Renal pelvis (tissue), 4 donors: Measurements from ENCODE around the gene NXPE3. TPM values are rescaled to one million over a fixed set of nuclear protein-coding genes. Genes with fewer than 3 reads are reported as not detected.
"Not testable (repeated sequence)": the region's sequence is repeated elsewhere in the genome, so short reads cannot be mapped to it uniquely, and the experiment has no call there.

ENCODE experiments used
- DNase-seq: peaks from one replicate; pipeline ENCODE4 v3.0.0-alpha.2; 2013
- polyA plus RNA-seq, 3 donors: library from polyadenylated mRNA; unstranded; fragments of 120-200 nt; gene quantifications; one replicate each; pipeline ENCODE4 v1.2.1, GENCODE V29; 2013; ENCODE audit not compliant: insufficient read length in 3 of 3

NXPE3 gene
- polyA plus RNA-seq, 3 donors = 6.4 to 7.5 (median 7.1) TPM

GRCh38 chr3:101850246-101851051 lies 71.4 kb downstream of the NXPE3 start:
- no peak for DNase-seq

- DNase-seq = no peak
These were observed 72.2 kb downstream of the NXPE3 start for GRCh38 chr3:101851072-101851770.

GRCh38 chr3:101851850-101852714 lies 73.1 kb downstream of the NXPE3 start:
- no peak for DNase-seq

- DNase-seq = no peak
These were observed 74.2 kb downstream of the NXPE3 start for GRCh38 chr3:101852983-101853840.

GRCh38 chr3:101853982-101854381 lies 75.0 kb downstream of the NXPE3 start:
- DNase-seq = no peak

- DNase-seq = no peak
These were observed 75.7 kb downstream of the NXPE3 start for GRCh38 chr3:101854608-101855304.

GRCh38 chr3:101857301-101857741 lies 78.3 kb downstream of the NXPE3 start:
- no peak for DNase-seq

- no peak for DNase-seq
These were observed 79.5 kb downstream of the NXPE3 start for GRCh38 chr3:101858464-101859030.

GRCh38 chr3:101859882-101860448 lies 81.0 kb downstream of the NXPE3 start:
- no peak for DNase-seq

- no peak for DNase-seq
These were observed 82.3 kb downstream of the NXPE3 start for GRCh38 chr3:101861212-101861788.

- DNase-seq = no peak
These were observed 82.9 kb downstream of the NXPE3 start for GRCh38 chr3:101861789-101862415.

GRCh38 chr3:101862416-101863165 lies 83.6 kb downstream of the NXPE3 start:
- DNase-seq = no peak

- not testable (repeated sequence) for DNase-seq
These were observed 85.9 kb downstream of the NXPE3 start for GRCh38 chr3:101864926-101865325.

- DNase-seq = no peak
These were observed 86.9 kb downstream of the NXPE3 start for GRCh38 chr3:101865751-101866509.

- no peak for DNase-seq
These were observed 88.5 kb downstream of the NXPE3 start for GRCh38 chr3:101867511-101867910.

GRCh38 chr3:101867996-101868395 lies 89.0 kb downstream of the NXPE3 start:
- DNase-seq = no peak
